HEK293 (cell line): ENCODE measurements around the gene ARL14.

Experiments
- CTCF ChIA-PET: fragments of 350-600 bp; formaldehyde crosslinking; extraction: SDS; loops from one replicate; lab custom pipeline; 2021; ENCODE audit warnings: antibody characterized with exemption; lab: Yijun Ruan, JAX
- POLR2A ChIA-PET: fragments of 300-600 bp; formaldehyde crosslinking; extraction: SDS; loops from one replicate; lab custom pipeline; 2020; ENCODE audit warnings: antibody characterized with exemption, inconsistent platforms; lab: Yijun Ruan, JAX
- H3K27ac ChIP-seq: fragments of 200-500 bp; sonication (Bioruptor generic); 2 replicates; pipeline ENCODE4 v1.5.1; 2014; ENCODE audit warnings: low read depth, low read length, control low read depth, inconsistent platforms; ENCODE audit errors: extremely low read depth
- H3K36me3 ChIP-seq, 2 experiments: fragments of 200-500 bp in 1 of 2; sonication (Bioruptor generic) in 1 of 2; 1 replicate in 1 of 2; 2 replicates in 1 of 2; pipeline ENCODE4 v1.5.1; 2014 to 2017; ENCODE audit warnings: inconsistent platforms in 2 of 2, low read length in 2 of 2; ENCODE audit not compliant: control insufficient read depth in 2 of 2, insufficient read depth in 1 of 2
- H3K4me1 ChIP-seq: fragments of 200-500 bp; sonication (Bioruptor generic); 2 replicates; pipeline ENCODE4 v1.5.1; 2014; ENCODE audit warnings: mild to moderate bottlenecking, low read length, inconsistent platforms; ENCODE audit not compliant: control insufficient read depth, insufficient read depth
- H3K4me3 ChIP-seq: 2 replicates; pipeline ENCODE4 v1.5.1; 2011; ENCODE audit warnings: low read depth, mild to moderate bottlenecking, control low read depth, low read length, moderate library complexity
- H3K9me3 ChIP-seq: fragments of 200-500 bp; sonication (Bioruptor generic); 2 replicates; pipeline ENCODE4 v1.5.1; 2014; ENCODE audit warnings: low read depth, low read length, inconsistent platforms; ENCODE audit not compliant: control insufficient read depth, insufficient read depth
- EGR2 ChIP-seq: fragments of 450-650 bp; formaldehyde crosslinking; IDR thresholded peaks from 2 replicates; pipeline ENCODE4 v1.5.1; 2016; ENCODE audit warnings: low read depth, missing biosample characterization, missing genetic modification characterization
- HOXA7 ChIP-seq: sonication (generic); formaldehyde crosslinking; IDR thresholded peaks from 2 replicates; pipeline ENCODE4 v1.8.1; 2022; ENCODE audit warnings: missing genetic modification reagents, borderline replicate concordance
- HOXC10 ChIP-seq: sonication (generic); formaldehyde crosslinking; IDR thresholded peaks from 2 replicates; pipeline ENCODE4 v1.8.1; 2023; ENCODE audit warnings: mild to moderate bottlenecking, missing genetic modification reagents
- KLF17 ChIP-seq: fragments of 450-650 bp; formaldehyde crosslinking; IDR thresholded peaks from 2 replicates; pipeline ENCODE4 v1.5.1; 2016; ENCODE audit warnings: missing biosample characterization, missing genetic modification characterization
- KLF7 ChIP-seq: fragments of 450-650 bp; formaldehyde crosslinking; IDR thresholded peaks from 2 replicates; pipeline ENCODE4 v1.5.1; 2016; ENCODE audit warnings: missing biosample characterization, missing genetic modification characterization, borderline replicate concordance
- PRDM6 ChIP-seq: fragments of 450-650 bp; formaldehyde crosslinking; IDR thresholded peaks from 2 replicates; pipeline ENCODE4 v1.5.1; 2017; ENCODE audit warnings: missing biosample characterization, missing genetic modification characterization
- RBAK ChIP-seq: fragments of 450-650 bp; formaldehyde crosslinking; IDR thresholded peaks from 2 replicates; pipeline ENCODE4 v1.5.1; 2016; ENCODE audit warnings: missing biosample characterization, missing genetic modification characterization
- SALL2 ChIP-seq: fragments of 450-650 bp; formaldehyde crosslinking; IDR thresholded peaks from 2 replicates; pipeline ENCODE4 v1.5.0; 2017; ENCODE audit warnings: missing biosample characterization, mild to moderate bottlenecking, missing genetic modification characterization, borderline replicate concordance
- SP7 ChIP-seq: fragments of 450-650 bp; formaldehyde crosslinking; IDR thresholded peaks from 2 replicates; pipeline ENCODE4 v1.5.1; 2016; ENCODE audit warnings: missing biosample characterization, missing genetic modification characterization
- ZBTB48 ChIP-seq: fragments of 450-650 bp; formaldehyde crosslinking; IDR thresholded peaks from 2 replicates; pipeline ENCODE4 v1.5.1; 2016; ENCODE audit warnings: missing biosample characterization, missing genetic modification characterization
- ZFP3 ChIP-seq: fragments of 450-650 bp; formaldehyde crosslinking; IDR thresholded peaks from 2 replicates; pipeline ENCODE4 v1.5.1; 2016; ENCODE audit warnings: low read depth, missing biosample characterization, missing genetic modification characterization
- ZFP69B ChIP-seq: fragments of 450-650 bp; formaldehyde crosslinking; IDR thresholded peaks from 2 replicates; pipeline ENCODE4 v1.5.1; 2016; ENCODE audit warnings: missing biosample characterization, missing genetic modification characterization
- ZNF138 ChIP-seq: fragments of 450-650 bp; formaldehyde crosslinking; IDR thresholded peaks from 2 replicates; pipeline ENCODE4 v1.5.1; 2016; ENCODE audit warnings: missing biosample characterization, missing genetic modification characterization, borderline replicate concordance
- ZNF239 ChIP-seq: fragments of 450-650 bp; formaldehyde crosslinking; IDR thresholded peaks from 2 replicates; pipeline ENCODE4 v1.5.1; 2016; ENCODE audit warnings: missing biosample characterization, missing genetic modification characterization
- ZNF248 ChIP-seq: fragments of 450-650 bp; formaldehyde crosslinking; IDR thresholded peaks from 2 replicates; pipeline ENCODE4 v1.5.1; 2017; ENCODE audit warnings: missing biosample characterization, missing genetic modification characterization
- ZNF280C ChIP-seq: fragments of 450-650 bp; formaldehyde crosslinking; IDR thresholded peaks from 2 replicates; pipeline ENCODE4 v1.5.1; 2016; ENCODE audit warnings: missing biosample characterization, missing genetic modification characterization
- ZNF324 ChIP-seq: fragments of 450-650 bp; formaldehyde crosslinking; IDR thresholded peaks from 2 replicates; pipeline ENCODE4 v1.5.1; 2016; ENCODE audit warnings: missing biosample characterization, missing genetic modification characterization
- ZNF335 ChIP-seq: fragments of 450-650 bp; formaldehyde crosslinking; conservative IDR thresholded peaks from 2 replicates; pipeline ENCODE4 v1.5.1; 2016; ENCODE audit warnings: missing biosample characterization, missing genetic modification characterization
- ZNF398 ChIP-seq: fragments of 450-650 bp; formaldehyde crosslinking; IDR thresholded peaks from 2 replicates; pipeline ENCODE4 v1.5.1; 2017; ENCODE audit warnings: missing biosample characterization, missing genetic modification characterization
- ZNF423 ChIP-seq: fragments of 450-650 bp; formaldehyde crosslinking; IDR thresholded peaks from 2 replicates; pipeline ENCODE4 v1.5.1; 2016; ENCODE audit warnings: missing biosample characterization, missing genetic modification characterization
- ZNF426 ChIP-seq: fragments of 450-650 bp; formaldehyde crosslinking; IDR thresholded peaks from 2 replicates; pipeline ENCODE4 v1.5.1; 2017; ENCODE audit warnings: missing biosample characterization, missing genetic modification characterization, mild to moderate bottlenecking, inconsistent platforms, moderate library complexity
- ZNF585B ChIP-seq: fragments of 450-650 bp; formaldehyde crosslinking; IDR thresholded peaks from 2 replicates; pipeline ENCODE4 v1.5.1; 2016; ENCODE audit warnings: missing biosample characterization, missing genetic modification characterization
- ZNF600 ChIP-seq: fragments of 450-650 bp; formaldehyde crosslinking; IDR thresholded peaks from 2 replicates; pipeline ENCODE4 v1.5.1; 2016; ENCODE audit warnings: missing biosample characterization, missing genetic modification characterization
- ZNF621 ChIP-seq: fragments of 450-650 bp; formaldehyde crosslinking; IDR thresholded peaks from 2 replicates; pipeline ENCODE4 v1.5.1; 2017; ENCODE audit warnings: missing biosample characterization, missing genetic modification characterization
- ZNF664 ChIP-seq: fragments of 450-650 bp; formaldehyde crosslinking; IDR thresholded peaks from 2 replicates; pipeline ENCODE4 v1.5.1; 2016; ENCODE audit warnings: missing biosample characterization, missing genetic modification characterization
- ZNF670 ChIP-seq: fragments of 450-650 bp; formaldehyde crosslinking; IDR thresholded peaks from 2 replicates; pipeline ENCODE4 v1.5.1; 2016; ENCODE audit warnings: missing biosample characterization, missing genetic modification characterization, low read depth
- ZNF792 ChIP-seq: fragments of 450-650 bp; formaldehyde crosslinking; IDR thresholded peaks from 2 replicates; pipeline ENCODE4 v1.5.1; 2016; ENCODE audit warnings: missing biosample characterization, missing genetic modification characterization
- ZNF837 ChIP-seq: fragments of 450-650 bp; formaldehyde crosslinking; IDR thresholded peaks from 2 replicates; pipeline ENCODE4 v1.5.1; 2016; ENCODE audit warnings: missing biosample characterization, missing genetic modification characterization

The ARL14 gene

GRCh38 chr3:160643994-160644393 lies 33.0 kb upstream of the ARL14 start:
- Histone ChIP-seq H3K4me3 (no peak overlapping the region), H3K27ac (no peak overlapping the region), H3K4me1 (0 out of 2 replicates have a peak, but pooled peaks cover 2% of the 10 kb centered on the region), H3K36me3 (no peaks in the 10 kb centered on the region), H3K9me3 (no peaks in the 10 kb centered on the region)
- POLR2A ChIA-PET = no interaction called here
- CTCF ChIA-PET = interaction anchor here (0.5 to 0.9 kb wide), 4 partner anchors 12 to 55 kb away, joined by 3 read pairs; no protein-coding TSS in a partner anchor
- TF ChIP-seq ZFP3 (no peak), ZNF621 (no peak), ZNF138 (tag by site-specific recombination) (no peak), HOXA7 (no peak), SALL2 (tag by site-specific recombination) (no peak), ZNF324 (tag by site-specific recombination) (no peak), ZBTB48 (tag by site-specific recombination) (no peak), ZNF600 (no peak), ZNF398 (tag by site-specific recombination) (no peak), ZFP69B (tag by site-specific recombination) (no peak), RBAK (tag by site-specific recombination) (no peak), ZNF670 (no peak), HOXC10 (CRISPR knock-in tag) (no peak), ZNF792 (tag by site-specific recombination) (no peak), ZNF280C (tag by site-specific recombination) (no peak), ZNF664 (tag by site-specific recombination) (no peak), ZNF837 (tag by site-specific recombination) (no peak), EGR2 (tag by site-specific recombination) (no peak), ZNF239 (tag by site-specific recombination) (no peak)

- Histone ChIP-seq H3K36me3 (no peaks in the 10 kb centered on the region), H3K4me3 (no peak overlapping the region), H3K4me1 (0 out of 2 replicates have a peak, but pooled peaks cover 2% of the 10 kb centered on the region), H3K27ac (no peak overlapping the region), H3K9me3 (no peaks in the 10 kb centered on the region)
- TF ChIP-seq ZNF423 = no peak
- peak; percentile 43 for TF ChIP-seq ZNF335 (tag by site-specific recombination)
- TF ChIP-seq ZNF664 (tag by site-specific recombination) = 0 out of 2 replicates have a peak, but pooled peaks have one; percentile 43
- CTCF ChIA-PET = interaction anchor here (0.9 kb wide), 2 partner anchors 13 to 54 kb away, joined by 3 read pairs; no protein-coding TSS in a partner anchor
- POLR2A ChIA-PET = no interaction called here
These were observed 32.5 kb upstream of the ARL14 start for GRCh38 chr3:160644491-160644890.

GRCh38 chr3:160648701-160649100 lies 28.3 kb upstream of the ARL14 start:
- CTCF ChIA-PET = interaction anchor here (0.5 to 0.6 kb wide), 2 partner anchors 39 to 393 kb away, joined by 3 to 5 read pairs; no protein-coding TSS in a partner anchor
- no peak for TF ChIP-seq ZNF585B (tag by site-specific recombination)
- no peak for TF ChIP-seq ZNF248 (tag by site-specific recombination)
- no peak for TF ChIP-seq SP7 (tag by site-specific recombination)
- no peak for TF ChIP-seq KLF7
- TF ChIP-seq KLF17 (tag by site-specific recombination) = no peak
- TF ChIP-seq ZNF426 = no peak
- TF ChIP-seq PRDM6 (tag by site-specific recombination) = no peak

More at GRCh38 chr3:160648701-160649100, 28.3 kb upstream of the ARL14 start:
- H3K9me3 ChIP-seq = no peaks in the 10 kb centered on the region
- 0 out of 2 replicates have a peak, but pooled peaks cover 2% of the 10 kb centered on the region for H3K4me1 ChIP-seq
- POLR2A ChIA-PET = no interaction called here
- H3K27ac ChIP-seq = no peak overlapping the region
- H3K36me3 ChIP-seq = no peaks in the 10 kb centered on the region
- H3K4me3 ChIP-seq = no peak overlapping the region
